HepG2 (cell line): ENCODE measurements around the gene OTX1. TPM values are rescaled to one million over a fixed set of nuclear protein-coding genes. Genes with fewer than 3 reads are reported as not detected.

Experiments used
- BCL6 ChIP-seq: IDR thresholded peaks from 2 replicates; pipeline ENCODE4 v1.6.1; 2016; ENCODE audit warnings: missing genetic modification reagents, missing compliant biosample characterization
- DR1 ChIP-seq: sonication (generic); formaldehyde crosslinking; IDR thresholded peaks from 2 replicates; pipeline ENCODE4 v1.8.0; 2021; ENCODE audit warnings: mild to moderate bottlenecking, missing genetic modification reagents, inconsistent platforms
- GZF1 ChIP-seq: sonication (generic); formaldehyde crosslinking; IDR thresholded peaks from 2 replicates; pipeline ENCODE4 v1.5.1; 2020; ENCODE audit warnings: mild to moderate bottlenecking, missing genetic modification reagents
- HHEX ChIP-seq: IDR thresholded peaks from 2 replicates; pipeline ENCODE4 v1.6.1; 2016; ENCODE audit warnings: control low read depth
- MIER3 ChIP-seq: IDR thresholded peaks from 2 replicates; pipeline ENCODE4 v1.6.1; 2016; ENCODE audit warnings: missing compliant biosample characterization, borderline replicate concordance
- POGZ ChIP-seq: sonication (generic); formaldehyde crosslinking; IDR thresholded peaks from 2 replicates; pipeline ENCODE4 v1.4.0; 2020; ENCODE audit warnings: mild to moderate bottlenecking, missing genetic modification reagents
- SP5 ChIP-seq: IDR thresholded peaks from 2 replicates; pipeline ENCODE4 v1.6.1; 2016; ENCODE audit warnings: low read depth, borderline replicate concordance
- STAG1 ChIP-seq: sonication (generic); formaldehyde crosslinking; IDR thresholded peaks from 2 replicates; pipeline ENCODE4 v1.4.0; 2020; ENCODE audit warnings: missing genetic modification reagents
- SUZ12 ChIP-seq: fragments of 150-350 bp; IDR thresholded peaks from 2 replicates; pipeline ENCODE4 v1.6.1; 2014; ENCODE audit warnings: low read depth, low read length
- ZNF383 ChIP-seq: sonication (generic); formaldehyde crosslinking; IDR thresholded peaks from 2 replicates; pipeline ENCODE4 v1.4.0; 2020; ENCODE audit warnings: missing genetic modification reagents, mild to moderate bottlenecking, borderline replicate concordance
- ZNF644 ChIP-seq: IDR thresholded peaks from 2 replicates; pipeline ENCODE4 v1.6.1; 2016; ENCODE audit warnings: low read depth
- ZNF704 ChIP-seq: sonication (generic); formaldehyde crosslinking; IDR thresholded peaks from 2 replicates; pipeline ENCODE4 v1.8.1; 2023; ENCODE audit warnings: mild to moderate bottlenecking, inconsistent platforms, moderate library complexity, missing genetic modification reagents, borderline replicate concordance
- ZNF883 ChIP-seq: sonication (generic); formaldehyde crosslinking; IDR thresholded peaks from 2 replicates; pipeline ENCODE4 v1.5.1; 2020; ENCODE audit warnings: mild to moderate bottlenecking, missing genetic modification reagents; ENCODE audit errors: not compliant biosample characterization
- polyA plus RNA-seq, 8 experiments: library from polyadenylated mRNA; depleted of rRNA in 3 of 8; stranded (reverse) in 7 of 8; unstranded in 1 of 8; fragments of >200 nt; fragmentation: Illumina TruSeq in 4 of 8; extraction: Trizol in 4 of 8; gene quantifications; 2 replicates each; pipeline versions ENCODE4 v1.2.1 to v1.2.3, GENCODE V29; 2011 to 2016; ENCODE audit warnings: low read depth in 4 of 8, missing spikeins in 1 of 8, mixed read lengths in 1 of 8; ENCODE audit not compliant: insufficient read depth in 1 of 8
- total RNA-seq, 5 experiments: library from RNA; depleted of rRNA; stranded (reverse); fragments of >200 nt; fragmentation: Illumina TruSeq; extraction: Trizol; gene quantifications; 2 replicates each; pipeline ENCODE4 v1.2.3, GENCODE V29; 2016; ENCODE audit warnings: low read depth in 1 of 5
- TF ChIP-seq, protein P1 (sequence below): sonication (generic); formaldehyde crosslinking; conservative IDR thresholded peaks from 2 replicates; pipeline ENCODE4 v1.8.0; 2022; ENCODE audit warnings: mild to moderate bottlenecking, moderate library complexity, missing genetic modification reagents
- TF ChIP-seq, protein P2 (sequence below): sonication (generic); formaldehyde crosslinking; IDR thresholded peaks from 2 replicates; pipeline ENCODE4 v1.9.0; 2021; ENCODE audit warnings: missing genetic modification reagents, borderline replicate concordance
- TF ChIP-seq, protein P3 (sequence below): sonication (generic); formaldehyde crosslinking; IDR thresholded peaks from 2 replicates; pipeline ENCODE4 v1.4.0; 2020; ENCODE audit warnings: missing genetic modification reagents
- TF ChIP-seq, protein P4 (sequence below): IDR thresholded peaks from 2 replicates; pipeline ENCODE4 v1.6.1; 2016; ENCODE audit warnings: mild to moderate bottlenecking

Gene OTX1
- total and polyA plus RNA-seq, 2 of the 13 experiments (the other 11 are each of a cell fraction or from before 2014, with no cell fraction given) = 1.0 to 5.0 TPM

GRCh38 chr2:63050334-63051041 lies at the start of gene OTX1 (continued):
- TF ChIP-seq, protein P1, sequence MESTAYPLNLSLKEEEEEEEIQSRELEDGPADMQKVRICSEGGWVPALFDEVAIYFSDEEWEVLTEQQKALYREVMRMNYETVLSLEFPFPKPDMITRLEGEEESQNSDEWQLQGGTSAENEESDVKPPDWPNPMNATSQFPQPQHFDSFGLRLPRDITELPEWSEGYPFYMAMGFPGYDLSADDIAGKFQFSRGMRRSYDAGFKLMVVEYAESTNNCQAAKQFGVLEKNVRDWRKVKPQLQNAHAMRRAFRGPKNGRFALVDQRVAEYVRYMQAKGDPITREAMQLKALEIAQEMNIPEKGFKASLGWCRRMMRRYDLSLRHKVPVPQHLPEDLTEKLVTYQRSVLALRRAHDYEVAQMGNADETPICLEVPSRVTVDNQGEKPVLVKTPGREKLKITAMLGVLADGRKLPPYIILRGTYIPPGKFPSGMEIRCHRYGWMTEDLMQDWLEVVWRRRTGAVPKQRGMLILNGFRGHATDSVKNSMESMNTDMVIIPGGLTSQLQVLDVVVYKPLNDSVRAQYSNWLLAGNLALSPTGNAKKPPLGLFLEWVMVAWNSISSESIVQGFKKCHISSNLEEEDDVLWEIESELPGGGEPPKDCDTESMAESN = no peak
- TF ChIP-seq BCL6 (CRISPR knock-in tag) = no peak; the same call in none of the 2 replicates
- TF ChIP-seq ZNF383 (CRISPR knock-in tag) = no peak
- no peak for TF ChIP-seq ZNF704 (CRISPR knock-in tag)
- TF ChIP-seq, protein P2, sequence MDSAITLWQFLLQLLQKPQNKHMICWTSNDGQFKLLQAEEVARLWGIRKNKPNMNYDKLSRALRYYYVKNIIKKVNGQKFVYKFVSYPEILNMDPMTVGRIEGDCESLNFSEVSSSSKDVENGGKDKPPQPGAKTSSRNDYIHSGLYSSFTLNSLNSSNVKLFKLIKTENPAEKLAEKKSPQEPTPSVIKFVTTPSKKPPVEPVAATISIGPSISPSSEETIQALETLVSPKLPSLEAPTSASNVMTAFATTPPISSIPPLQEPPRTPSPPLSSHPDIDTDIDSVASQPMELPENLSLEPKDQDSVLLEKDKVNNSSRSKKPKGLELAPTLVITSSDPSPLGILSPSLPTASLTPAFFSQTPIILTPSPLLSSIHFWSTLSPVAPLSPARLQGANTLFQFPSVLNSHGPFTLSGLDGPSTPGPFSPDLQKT (CRISPR knock-in tag) = no peak
- TF ChIP-seq, protein P3, sequence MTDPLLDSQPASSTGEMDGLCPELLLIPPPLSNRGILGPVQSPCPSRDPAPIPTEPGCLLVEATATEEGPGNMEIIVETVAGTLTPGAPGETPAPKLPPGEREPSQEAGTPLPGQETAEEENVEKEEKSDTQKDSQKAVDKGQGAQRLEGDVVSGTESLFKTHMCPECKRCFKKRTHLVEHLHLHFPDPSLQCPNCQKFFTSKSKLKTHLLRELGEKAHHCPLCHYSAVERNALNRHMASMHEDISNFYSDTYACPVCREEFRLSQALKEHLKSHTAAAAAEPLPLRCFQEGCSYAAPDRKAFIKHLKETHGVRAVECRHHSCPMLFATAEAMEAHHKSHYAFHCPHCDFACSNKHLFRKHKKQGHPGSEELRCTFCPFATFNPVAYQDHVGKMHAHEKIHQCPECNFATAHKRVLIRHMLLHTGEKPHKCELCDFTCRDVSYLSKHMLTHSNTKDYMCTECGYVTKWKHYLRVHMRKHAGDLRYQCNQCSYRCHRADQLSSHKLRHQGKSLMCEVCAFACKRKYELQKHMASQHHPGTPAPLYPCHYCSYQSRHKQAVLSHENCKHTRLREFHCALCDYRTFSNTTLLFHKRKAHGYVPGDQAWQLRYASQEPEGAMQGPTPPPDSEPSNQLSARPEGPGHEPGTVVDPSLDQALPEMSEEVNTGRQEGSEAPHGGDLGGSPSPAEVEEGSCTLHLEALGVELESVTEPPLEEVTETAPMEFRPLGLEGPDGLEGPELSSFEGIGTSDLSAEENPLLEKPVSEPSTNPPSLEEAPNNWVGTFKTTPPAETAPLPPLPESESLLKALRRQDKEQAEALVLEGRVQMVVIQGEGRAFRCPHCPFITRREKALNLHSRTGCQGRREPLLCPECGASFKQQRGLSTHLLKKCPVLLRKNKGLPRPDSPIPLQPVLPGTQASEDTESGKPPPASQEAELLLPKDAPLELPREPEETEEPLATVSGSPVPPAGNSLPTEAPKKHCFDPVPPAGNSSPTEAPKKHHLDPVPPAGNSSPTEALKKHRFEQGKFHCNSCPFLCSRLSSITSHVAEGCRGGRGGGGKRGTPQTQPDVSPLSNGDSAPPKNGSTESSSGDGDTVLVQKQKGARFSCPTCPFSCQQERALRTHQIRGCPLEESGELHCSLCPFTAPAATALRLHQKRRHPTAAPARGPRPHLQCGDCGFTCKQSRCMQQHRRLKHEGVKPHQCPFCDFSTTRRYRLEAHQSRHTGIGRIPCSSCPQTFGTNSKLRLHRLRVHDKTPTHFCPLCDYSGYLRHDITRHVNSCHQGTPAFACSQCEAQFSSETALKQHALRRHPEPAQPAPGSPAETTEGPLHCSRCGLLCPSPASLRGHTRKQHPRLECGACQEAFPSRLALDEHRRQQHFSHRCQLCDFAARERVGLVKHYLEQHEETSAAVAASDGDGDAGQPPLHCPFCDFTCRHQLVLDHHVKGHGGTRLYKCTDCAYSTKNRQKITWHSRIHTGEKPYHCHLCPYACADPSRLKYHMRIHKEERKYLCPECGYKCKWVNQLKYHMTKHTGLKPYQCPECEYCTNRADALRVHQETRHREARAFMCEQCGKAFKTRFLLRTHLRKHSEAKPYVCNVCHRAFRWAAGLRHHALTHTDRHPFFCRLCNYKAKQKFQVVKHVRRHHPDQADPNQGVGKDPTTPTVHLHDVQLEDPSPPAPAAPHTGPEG (CRISPR knock-in tag) = peak; percentile 77; the same call in 1 of the 2 replicates
- TF ChIP-seq MIER3 (CRISPR knock-in tag) = no peak
- no peak for TF ChIP-seq SUZ12
- TF ChIP-seq, protein P4, sequence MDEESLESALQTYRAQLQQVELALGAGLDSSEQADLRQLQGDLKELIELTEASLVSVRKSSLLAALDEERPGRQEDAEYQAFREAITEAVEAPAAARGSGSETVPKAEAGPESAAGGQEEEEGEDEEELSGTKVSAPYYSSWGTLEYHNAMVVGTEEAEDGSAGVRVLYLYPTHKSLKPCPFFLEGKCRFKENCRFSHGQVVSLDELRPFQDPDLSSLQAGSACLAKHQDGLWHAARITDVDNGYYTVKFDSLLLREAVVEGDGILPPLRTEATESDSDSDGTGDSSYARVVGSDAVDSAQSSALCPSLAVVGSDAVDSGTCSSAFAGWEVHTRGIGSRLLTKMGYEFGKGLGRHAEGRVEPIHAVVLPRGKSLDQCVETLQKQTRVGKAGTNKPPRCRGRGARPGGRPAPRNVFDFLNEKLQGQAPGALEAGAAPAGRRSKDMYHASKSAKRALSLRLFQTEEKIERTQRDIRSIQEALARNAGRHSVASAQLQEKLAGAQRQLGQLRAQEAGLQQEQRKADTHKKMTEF = peak; percentile 59; the same call in 1 of the 2 replicates
- peak; percentile 26; the same call in 1 of the 2 replicates for TF ChIP-seq STAG1 (CRISPR knock-in tag)
- TF ChIP-seq GZF1 (CRISPR knock-in tag) = 0 out of 2 replicates have a peak, but pooled peaks have one; percentile 27
- TF ChIP-seq ZNF644 = no peak
- TF ChIP-seq POGZ = no peak; the same call in none of the 2 replicates
- TF ChIP-seq HHEX (CRISPR knock-in tag) = no peak
- TF ChIP-seq SP5 = peak; percentile 57
- peak; percentile 44 for TF ChIP-seq ZNF883 (CRISPR knock-in tag)
- no peak for TF ChIP-seq DR1
